GM23248 (cell line): Measurements from ENCODE around the gene MRPS21. TPM values are rescaled to one million over a fixed set of nuclear protein-coding genes. Genes with fewer than 3 reads are reported as not detected.

Experiments
- DNase-seq: peaks from one replicate; pipeline ENCODE4 v3.0.0-alpha.2; 2015
- H2AFZ ChIP-seq: fragments of 200-600 bp; sonication (generic); 2 replicates; pipeline ENCODE4 v1.6.1; 2016; ENCODE audit warnings: antibody characterized with exemption
- H3F3A ChIP-seq: fragments of 200-600 bp; sonication (generic); 2 replicates; pipeline ENCODE4 v1.6.1; 2016; ENCODE audit warnings: mild to moderate bottlenecking, antibody characterized with exemption, mixed run types; ENCODE audit not compliant: insufficient read depth
- H3K27ac ChIP-seq: fragments of 200-600 bp; sonication (generic); 2 replicates; pipeline ENCODE4 v1.5.1; 2016; ENCODE audit warnings: mild to moderate bottlenecking
- H3K27me3 ChIP-seq: fragments of 200-600 bp; sonication (generic); replicated peaks from 2 replicates; pipeline ENCODE4 v1.6.1; 2016; ENCODE audit warnings: mild to moderate bottlenecking; ENCODE audit not compliant: insufficient read depth
- H3K36me3 ChIP-seq: fragments of 200-600 bp; sonication (generic); 2 replicates; pipeline ENCODE4 v1.6.1; 2016; ENCODE audit warnings: low read depth, mild to moderate bottlenecking
- H3K4me1 ChIP-seq: fragments of 200-600 bp; sonication (generic); 2 replicates; pipeline ENCODE4 v1.6.1; 2016; ENCODE audit warnings: mild to moderate bottlenecking; ENCODE audit not compliant: insufficient read depth
- H3K4me2 ChIP-seq: fragments of 200-600 bp; sonication (generic); one replicate; pipeline ENCODE4 v1.6.1; 2016; ENCODE audit warnings: mild to moderate bottlenecking; ENCODE audit not compliant: unreplicated experiment
- H3K4me3 ChIP-seq: fragments of 200-600 bp; sonication (generic); 2 replicates; pipeline ENCODE4 v1.5.1; 2016; ENCODE audit warnings: mild to moderate bottlenecking
- H3K79me2 ChIP-seq: fragments of 200-600 bp; sonication (generic); 2 replicates; pipeline ENCODE4 v1.6.1; 2016; ENCODE audit warnings: mild to moderate bottlenecking; ENCODE audit not compliant: insufficient read depth
- H3K9ac ChIP-seq: fragments of 200-600 bp; sonication (generic); 2 replicates; pipeline ENCODE4 v1.6.1; 2016; ENCODE audit warnings: mild to moderate bottlenecking
- H3K9me2 ChIP-seq: fragments of 200-600 bp; sonication (generic); 2 replicates; pipeline ENCODE4 v1.6.1; 2016; ENCODE audit warnings: mixed run types, mild to moderate bottlenecking, moderate library complexity; ENCODE audit not compliant: insufficient read depth
- H3K9me3 ChIP-seq: fragments of 200-600 bp; sonication (generic); one replicate; pipeline ENCODE4 v1.6.1; 2017; ENCODE audit warnings: low read depth
- H4K20me1 ChIP-seq: fragments of 200-600 bp; sonication (generic); 2 replicates; pipeline ENCODE4 v1.6.0; 2016; ENCODE audit not compliant: insufficient read depth
- EZH2 ChIP-seq: fragments of 200-600 bp; sonication (generic); IDR thresholded peaks from 2 replicates; pipeline ENCODE4 v1.6.1; 2018; ENCODE audit warnings: antibody characterized with exemption, mild to moderate bottlenecking; ENCODE audit not compliant: insufficient read depth, poor library complexity, severe bottlenecking
- EZH2phosphoT487 ChIP-seq: fragments of 200-600 bp; sonication (generic); IDR thresholded peaks from 2 replicates; pipeline ENCODE4 v1.6.1; 2018; ENCODE audit warnings: antibody characterized with exemption, moderate library complexity, mild to moderate bottlenecking, low read depth; ENCODE audit not compliant: insufficient read depth
- WGBS, 2 experiments: methylation state at CpG; one replicate each; pipeline ENCODE4 v1.1.6; 2015 to 2017; ENCODE audit warnings: low lambda C conversion rate in 2 of 2, low coverage in 1 of 2; ENCODE audit errors: missing lambda C conversion rate in 2 of 2; 5-methylcytosine and 5-hydroxymethylcytosine counted together
- in situ Hi-C: fragments of 300-500 bp; cut with MboI; formaldehyde crosslinking; loops from 2 replicates; pipeline ENCODE4 v1.15.0; 2020
- polyA plus RNA-seq: library from polyadenylated mRNA; unstranded; fragments of >200 nt; fragmentation: Nextera tagmentation; extraction: Ambion mirVana; gene quantifications from 2 replicates; pipeline ENCODE4 v1.2.1, GENCODE V29; 2016
- total RNA-seq: library from RNA; depleted of rRNA; stranded (reverse); fragments of >200 nt; shearing (Covaris generic); gene quantifications from 2 replicates; pipeline ENCODE4 v1.2.3, GENCODE V29; 2014

The MRPS21 gene
- total and polyA plus RNA-seq, 2 experiments from 2014 or later, result 37.9 to 116 TPM

DNA sequence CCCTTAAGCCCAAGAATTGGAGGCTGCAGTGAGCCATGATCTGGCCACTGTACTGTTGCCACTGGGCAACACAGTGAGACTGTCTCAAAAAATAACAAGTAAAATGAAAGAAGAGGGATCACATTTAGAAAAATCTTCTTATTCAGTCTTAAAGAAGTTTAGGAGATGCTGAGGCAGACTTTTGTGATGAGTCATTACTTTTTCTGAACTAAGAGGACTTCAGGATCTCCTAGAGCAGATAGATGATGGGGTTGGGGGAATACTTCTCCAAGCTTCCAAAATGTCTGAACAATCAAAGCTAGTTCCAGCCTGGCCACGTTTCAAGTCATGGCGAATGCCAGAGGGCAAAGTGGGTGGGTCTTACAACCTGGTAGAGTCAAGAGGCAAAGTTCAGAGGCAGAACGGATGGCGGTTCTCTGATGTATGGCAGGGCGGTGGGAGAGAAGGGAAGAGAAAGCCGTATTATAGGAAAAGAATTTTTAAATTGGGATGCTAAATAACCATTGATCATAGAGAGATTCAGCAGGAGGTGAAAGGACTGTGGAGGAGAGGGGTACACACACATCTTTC, 13.4 kb upstream of the MRPS21 start:
- no peaks in the 10 kb centered on the region for H3K9me3 ChIP-seq
- H3K9ac ChIP-seq, result 0 out of 2 replicates have a peak overlapping the region, but pooled peaks have one; percentile 90
- WGBS, 2 experiments, result 71 to 75% methylated on average over 6 of the region's 6 CpGs
- H3K9me2 ChIP-seq, result no peaks in the 10 kb centered on the region
- H4K20me1 ChIP-seq, result no peaks in the 10 kb centered on the region
- H3K4me2 ChIP-seq, result no peak overlapping the region
- H2AFZ ChIP-seq, result no peak overlapping the region; the same call in 1 of the 2 replicates
- H3K4me3 ChIP-seq, result no peak overlapping the region
- TF ChIP-seq EZH2phosphoT487 (no peak), EZH2 (no peak)
- 0 out of 2 replicates have a peak, but pooled peaks cover 7% of the 10 kb centered on the region for H3K4me1 ChIP-seq
- no peak overlapping the region for H3K27ac ChIP-seq
- H3F3A ChIP-seq, result 0 out of 2 replicates have a peak, but pooled peaks cover 10% of the 10 kb centered on the region
- H3K79me2 ChIP-seq, result no peaks in the 10 kb centered on the region
- no peak for DNase-seq
- no peaks in the 10 kb centered on the region for H3K27me3 ChIP-seq
- in situ Hi-C loops, result no loop called here
- H3K36me3 ChIP-seq, result no peaks in the 10 kb centered on the region

- H3K27ac ChIP-seq, result peak overlapping the region; percentile 89
- peak overlapping the region; percentile 78 for H3K4me3 ChIP-seq
- DNase-seq, result peak; percentile 87
- no peaks in the 10 kb centered on the region for H3K9me2 ChIP-seq
- no peaks in the 10 kb centered on the region for H3K9me3 ChIP-seq
- H3K9ac ChIP-seq, result peak overlapping the region; percentile 90
- peak overlapping the region; percentile 89 for H2AFZ ChIP-seq
- no peaks in the 10 kb centered on the region for H3K27me3 ChIP-seq
- 0 out of 2 replicates have a peak, but pooled peaks cover 10% of the 10 kb centered on the region for H3F3A ChIP-seq
- WGBS, 2 experiments, result 1% methylated on average over 15 of the region's 15 CpGs
- H3K4me2 ChIP-seq, result peak overlapping the region; percentile 83
- in situ Hi-C loops, result no loop called here
- TF ChIP-seq EZH2, result no peak
- H3K4me1 ChIP-seq, result 0 out of 2 replicates have a peak, but pooled peaks cover 7% of the 10 kb centered on the region
- no peaks in the 10 kb centered on the region for H4K20me1 ChIP-seq
- H3K36me3 ChIP-seq, result no peaks in the 10 kb centered on the region
- H3K79me2 ChIP-seq, result no peaks in the 10 kb centered on the region
These were observed 12.4 kb upstream of the MRPS21 start for GRCh38 chr1:150281221-150281757.

- TF ChIP-seq EZH2phosphoT487, result no peak
- no peak for TF ChIP-seq EZH2
- H2AFZ ChIP-seq, result peak within 1 kb of the TSS; percentile 93
- DNase-seq, result peak; percentile 99
- no peaks in the 10 kb centered on the region for H3K27me3 ChIP-seq
- H3K27ac ChIP-seq, result peak within 1 kb of the TSS; percentile 89
- WGBS, 2 experiments, result 1% methylated on average over 36 to 46 of the region's 46 CpGs
- no peaks in the 10 kb centered on the region for H3K79me2 ChIP-seq
- H3K4me1 ChIP-seq, result 0 out of 2 replicates have a peak, but pooled peaks cover 7% of the 10 kb centered on the region
- no peaks in the 10 kb centered on the region for H4K20me1 ChIP-seq
- no peaks in the 10 kb centered on the region for H3K9me3 ChIP-seq
- peak within 1 kb of the TSS; percentile 78 for H3K4me3 ChIP-seq
- H3K9ac ChIP-seq, result peak within 1 kb of the TSS; percentile 90
- in situ Hi-C loops, result no loop called here
- peak within 1 kb of the TSS; percentile 94 for H3K4me2 ChIP-seq
- no peaks in the 10 kb centered on the region for H3K36me3 ChIP-seq
- no peaks in the 10 kb centered on the region for H3K9me2 ChIP-seq
- 0 out of 2 replicates have a peak, but pooled peaks cover 10% of the 10 kb centered on the region for H3F3A ChIP-seq
These were observed 11.7 kb upstream of the MRPS21 start, which contains the start of gene CIART for GRCh38 chr1:150281758-150282557. CIART (plus strand) TSS chr1:150282554; CDS start chr1:150283268, 714 bp downstream.

DNA sequence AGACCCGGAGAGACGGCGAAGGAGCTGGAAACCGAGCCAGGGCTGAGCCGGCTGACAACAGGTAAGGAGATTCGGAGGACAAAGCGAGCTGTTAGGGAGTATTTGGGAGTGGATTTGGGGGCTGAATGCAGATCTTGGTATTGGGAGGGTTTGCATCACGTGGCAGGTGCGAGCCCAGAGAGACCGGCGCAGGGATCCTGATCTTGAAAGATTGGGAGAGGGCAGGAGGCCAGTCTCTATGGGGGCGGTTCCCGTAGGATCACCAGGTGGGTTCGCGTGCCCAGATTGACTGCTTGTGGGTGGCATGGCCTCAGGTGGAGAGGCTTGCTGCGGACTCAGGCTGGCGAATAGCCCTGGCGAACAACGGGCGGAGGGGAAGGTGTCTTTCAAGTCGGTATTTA, 11.1 kb upstream of the MRPS21 start:
- DNase-seq, result no peak
- Histone ChIP-seq H4K20me1 (no peaks in the 10 kb centered on the region), H3K27ac (peak overlapping the region; percentile 29), H2AFZ (peak overlapping the region; percentile 93), H3K4me1 (0 out of 2 replicates have a peak, but pooled peaks cover 7% of the 10 kb centered on the region), H3K9ac (peak overlapping the region; percentile 82), H3K79me2 (no peaks in the 10 kb centered on the region), H3K36me3 (no peaks in the 10 kb centered on the region), H3K27me3 (no peaks in the 10 kb centered on the region), H3K4me2 (peak overlapping the region; percentile 94), H3K9me3 (no peaks in the 10 kb centered on the region), H3K9me2 (no peaks in the 10 kb centered on the region), H3K4me3 (peak overlapping the region; percentile 78), H3F3A (0 out of 2 replicates have a peak, but pooled peaks cover 10% of the 10 kb centered on the region)
- WGBS, 2 experiments, result 5 to 6% methylated on average over 19 to 21 of the region's 21 CpGs
- in situ Hi-C loops, result no loop called here
- TF ChIP-seq EZH2phosphoT487 (no peak), EZH2 (no peak)
